HT-29 (cell line): ENCODE results near the gene COMMD4. TPM values are rescaled to one million over a fixed set of nuclear protein-coding genes. Genes with fewer than 3 reads are reported as not detected.
A peak's percentile ranks its signal among the peaks of the same experiment; 100 is the strongest.

ENCODE experiments used
- DNase-seq: peaks from one replicate; pipeline ENCODE4 v3.0.0-alpha.2; 2015; ENCODE audit warnings: low spot score
- total RNA-seq: library from RNA; depleted of rRNA; stranded (reverse); fragments of >200 nt; shearing (Covaris generic); gene quantifications from 2 replicates; pipeline ENCODE4 v1.2.3, GENCODE V29; 2014

Gene COMMD4
- total RNA-seq, 1 experiment from 2014 or later: 266 TPM

- DNase-seq: no peak
These were observed 20.1 kb downstream of the COMMD4 start for GRCh38 chr15:75356006-75356405.

- DNase-seq: no peak
These were observed 20.7 kb downstream of the COMMD4 start for GRCh38 chr15:75356517-75356916.

GRCh38 chr15:75357976-75358673 lies 22.3 kb downstream of the COMMD4 start:
- DNase-seq: no peak

GRCh38 chr15:75358771-75359536 lies 23.1 kb downstream of the COMMD4 start:
- DNase-seq: no peak

GRCh38 chr15:75359537-75360250 lies 23.8 kb downstream of the COMMD4 start:
- DNase-seq: no peak

- no peak for DNase-seq
These were observed 24.5 kb downstream of the COMMD4 start for GRCh38 chr15:75360391-75360790.

GRCh38 chr15:75360856-75361255 lies 25.0 kb downstream of the COMMD4 start:
- DNase-seq: no peak

GRCh38 chr15:75361361-75361988 lies 25.6 kb downstream of the COMMD4 start:
- no peak for DNase-seq

GRCh38 chr15:75361989-75362641 lies 26.3 kb downstream of the COMMD4 start:
- no peak for DNase-seq

- DNase-seq: no peak
These were observed 26.9 kb downstream of the COMMD4 start for GRCh38 chr15:75362642-75363249.

GRCh38 chr15:75363786-75364185 lies 27.9 kb downstream of the COMMD4 start:
- DNase-seq: no peak

- no peak for DNase-seq
These were observed 29.0 kb downstream of the COMMD4 start for GRCh38 chr15:75364881-75365280.

GRCh38 chr15:75366163-75366562 lies 30.3 kb downstream of the COMMD4 start:
- no peak for DNase-seq

- DNase-seq: no peak
These were observed 31.1 kb downstream of the COMMD4 start for GRCh38 chr15:75367006-75367405.

- DNase-seq: no peak
These were observed 31.6 kb downstream of the COMMD4 start for GRCh38 chr15:75367406-75367912.

GRCh38 chr15:75367913-75368688 lies 32.2 kb downstream of the COMMD4 start, which contains the start of gene MAN2C1:
MAN2C1 (minus strand) TSS chr15:75368607; CDS start chr15:75368583, 24 bp downstream.
- peak; percentile 99 for DNase-seq

GRCh38 chr15:75368689-75369239 lies 32.9 kb downstream of the COMMD4 start:
- no peak for DNase-seq

- DNase-seq: no peak
These were observed 34.2 kb downstream of the COMMD4 start for GRCh38 chr15:75369897-75370581.

GRCh38 chr15:75371486-75371885 lies 35.6 kb downstream of the COMMD4 start:
- DNase-seq: no peak
